Measurements from ENCODE around the gene RPL37A. TPM values are rescaled to one million over a fixed set of nuclear protein-coding genes. Genes with fewer than 3 reads are reported as not detected.

The RPL37A gene
- total RNA-seq, 1 donor from 2014 or later, result 2,461 TPM

- no peak for TF ChIP-seq CTCF (IDR thresholded peaks at IDR 0.05; ENCODE audit: insufficient read depth, low read length, severe bottlenecking)
- peaks cover 12% of the 10 kb centered on the region for H3K36me3 ChIP-seq (ENCODE audit: control insufficient read depth, insufficient read depth, low read length)
- no peak for FAIRE-seq
- no peak for DNase-seq (ENCODE audit: low read depth)
- H3K27me3 ChIP-seq (ENCODE audit: control insufficient read depth, insufficient read depth, low read length), result no peaks in the 10 kb centered on the region
- H3K4me3 ChIP-seq (ENCODE audit: low read depth, low read length), result peak overlapping the region; percentile 85
These were observed 1.1 kb upstream of the RPL37A start for GRCh38 chr2:216497382-216498069.

- no peak for FAIRE-seq
- Histone ChIP-seq H3K36me3 (ENCODE audit: control insufficient read depth, insufficient read depth, low read length) (peaks cover 17% of the 10 kb centered on the region), H3K27me3 (ENCODE audit: control insufficient read depth, insufficient read depth, low read length) (no peaks in the 10 kb centered on the region), H3K4me3 (ENCODE audit: low read depth, low read length) (peak overlapping the region; percentile 85)
- TF ChIP-seq CTCF (IDR thresholded peaks at IDR 0.05; ENCODE audit: insufficient read depth, low read length, severe bottlenecking), result no peak
- no peak for DNase-seq (ENCODE audit: low read depth)
These were observed 620 bp upstream of the RPL37A start for GRCh38 chr2:216498070-216498378.

- no peak for TF ChIP-seq CTCF (IDR thresholded peaks at IDR 0.05; ENCODE audit: insufficient read depth, low read length, severe bottlenecking)
- no peak for FAIRE-seq
- peaks cover 24% of the 10 kb centered on the region for H3K36me3 ChIP-seq (ENCODE audit: control insufficient read depth, insufficient read depth, low read length)
- no peak for DNase-seq (ENCODE audit: low read depth)
- H3K4me3 ChIP-seq (ENCODE audit: low read depth, low read length), result peak overlapping the region; percentile 85
- no peaks in the 10 kb centered on the region for H3K27me3 ChIP-seq (ENCODE audit: control insufficient read depth, insufficient read depth, low read length)
These were observed 1.1 kb downstream of the RPL37A start for GRCh38 chr2:216499641-216500218.

GRCh38 chr2:216500572-216500971, 1.9 kb downstream of the RPL37A start:
- peak overlapping the region; percentile 85 for H3K4me3 ChIP-seq (ENCODE audit: low read depth, low read length)
- H3K27me3 ChIP-seq (ENCODE audit: control insufficient read depth, insufficient read depth, low read length), result no peaks in the 10 kb centered on the region
- no peak for TF ChIP-seq CTCF (IDR thresholded peaks at IDR 0.05; ENCODE audit: insufficient read depth, low read length, severe bottlenecking)
- DNase-seq (ENCODE audit: low read depth) (no peak), FAIRE-seq (no peak)
- H3K36me3 ChIP-seq (ENCODE audit: control insufficient read depth, insufficient read depth, low read length), result peaks cover 24% of the 10 kb centered on the region

GRCh38 chr2:216501854-216502253, 3.2 kb downstream of the RPL37A start:
- Histone ChIP-seq H3K36me3 (ENCODE audit: control insufficient read depth, insufficient read depth, low read length) (peaks cover 27% of the 10 kb centered on the region), H3K27me3 (ENCODE audit: control insufficient read depth, insufficient read depth, low read length) (no peaks in the 10 kb centered on the region), H3K4me3 (ENCODE audit: low read depth, low read length) (no peak overlapping the region)
- no peak for FAIRE-seq
- no peak for DNase-seq (ENCODE audit: low read depth)
- TF ChIP-seq CTCF (IDR thresholded peaks at IDR 0.05; ENCODE audit: insufficient read depth, low read length, severe bottlenecking), result no peak
